GM10847 (cell line): ENCODE measurements around the gene PLK1.

Experiments used
- POLR2A ChIP-seq: IDR thresholded peaks from 2 replicates; pipeline ENCODE4 v1.6.1; 2011; ENCODE audit not compliant: insufficient read length; ENCODE audit errors: extremely low read depth

The PLK1 gene

GRCh38 chr16:23726710-23727109 lies 48.0 kb downstream of the PLK1 start:
- no peak for TF ChIP-seq POLR2A

- no peak for TF ChIP-seq POLR2A
Observed at GRCh38 chr16:23728112-23728477, 49.4 kb downstream of the PLK1 start.

DNA sequence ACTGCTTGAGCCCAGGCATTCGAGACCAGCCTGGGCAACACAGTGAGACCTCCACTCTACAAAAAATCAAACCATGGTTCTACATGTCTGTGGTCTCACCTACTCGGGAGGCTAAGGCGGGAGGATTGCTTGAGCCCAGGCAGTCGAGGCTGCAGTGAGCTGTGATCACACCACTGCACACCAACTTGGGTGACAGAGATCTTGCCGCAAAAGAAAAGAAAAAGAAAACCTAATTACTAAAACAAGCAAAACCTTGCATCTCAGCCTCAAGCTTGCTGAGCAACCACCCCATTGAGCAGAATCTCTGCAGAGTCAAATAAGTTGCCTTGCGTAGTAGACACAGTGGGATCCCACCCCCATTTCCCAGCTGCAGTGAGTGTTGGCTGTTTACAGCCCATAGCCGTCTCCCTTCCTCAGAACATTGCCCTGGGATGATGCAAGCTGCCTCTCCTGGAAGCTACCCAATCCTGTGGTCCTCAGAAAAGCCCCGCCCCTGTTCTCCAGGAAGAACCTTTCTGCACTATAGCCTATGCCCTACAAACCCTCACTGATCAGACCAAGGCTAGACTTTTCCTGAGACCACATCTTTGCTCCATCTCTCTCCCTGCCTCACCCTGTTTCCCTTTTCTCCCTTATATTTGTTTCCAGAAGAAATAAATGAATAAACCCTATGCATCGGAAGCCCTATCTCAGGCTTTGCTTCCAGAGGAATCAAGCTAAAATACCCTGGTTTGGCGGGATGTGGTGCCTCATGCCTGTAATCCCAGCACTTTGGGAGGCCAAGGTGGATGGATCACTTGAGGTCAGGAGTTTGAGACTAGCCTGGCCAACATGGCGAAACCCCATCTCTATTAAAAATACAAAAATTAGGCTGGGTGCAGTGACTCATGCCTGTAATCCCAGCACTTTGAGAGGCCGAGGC lies 51.1 kb downstream of the PLK1 start:
- no peak for TF ChIP-seq POLR2A

GRCh38 chr16:23734176-23734893 lies 55.6 kb downstream of the PLK1 start:
- TF ChIP-seq POLR2A: no peak

GRCh38 chr16:23739516-23739915 lies 60.8 kb downstream of the PLK1 start:
- TF ChIP-seq POLR2A: no peak
